ENCODE measurements around the gene FERMT1. TPM values are rescaled to one million over a fixed set of nuclear protein-coding genes. Genes with fewer than 3 reads are reported as not detected.
"Not testable (repeated sequence)": the region's sequence is repeated elsewhere in the genome, so short reads cannot be mapped to it uniquely, and the experiment has no call there.

The FERMT1 gene
- total RNA-seq, 2 experiments from 2014 or later: 0.12 to 0.14 TPM

DNA sequence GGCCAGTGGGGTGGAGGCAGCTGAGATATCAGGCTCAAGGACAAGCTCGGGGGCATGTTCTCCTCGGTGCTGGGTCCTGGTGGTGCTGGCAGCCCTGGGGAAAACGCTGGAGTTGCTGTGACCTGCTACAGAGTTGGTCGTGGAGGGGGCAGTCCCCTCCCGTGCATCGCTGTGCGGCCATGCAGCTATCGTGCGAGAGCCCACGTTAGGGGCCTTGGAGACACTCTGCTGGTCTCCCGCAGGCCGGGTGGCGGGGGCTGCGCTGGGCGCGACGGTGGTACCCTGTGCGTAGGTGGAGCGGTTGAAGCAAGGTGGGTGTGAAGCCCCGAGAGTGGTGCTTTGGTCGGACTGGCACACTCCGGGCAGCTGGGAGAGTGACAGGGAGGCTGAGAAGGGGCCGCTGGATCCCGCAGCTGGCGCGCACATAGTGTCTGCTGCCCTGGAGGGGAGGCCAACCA, 81.0 kb downstream of the FERMT1 start:
- DNase-seq: no peak
- intact Hi-C loops (cut with micrococcal nuclease): no loop called here
- no peaks in the 10 kb centered on the region for H3K27me3 Mint-ChIP-seq (ENCODE audit: low read depth)
- no peak overlapping the region for H3K4me3 Mint-ChIP-seq
- H3K27ac Mint-ChIP-seq: no peak overlapping the region
- H3K9me3 Mint-ChIP-seq: no peaks in the 10 kb centered on the region
- H3K36me3 Mint-ChIP-seq (ENCODE audit: low read depth): peaks cover 34% of the 10 kb centered on the region
- no peaks in the 10 kb centered on the region for H3K4me1 Mint-ChIP-seq (ENCODE audit: low read depth)
- CTCF ChIA-PET: interaction anchor here (0.5 to 1.4 kb wide), 2 partner anchors 35 to 392 kb away, joined by 3 to 4 read pairs; no protein-coding TSS in a partner anchor

DNA sequence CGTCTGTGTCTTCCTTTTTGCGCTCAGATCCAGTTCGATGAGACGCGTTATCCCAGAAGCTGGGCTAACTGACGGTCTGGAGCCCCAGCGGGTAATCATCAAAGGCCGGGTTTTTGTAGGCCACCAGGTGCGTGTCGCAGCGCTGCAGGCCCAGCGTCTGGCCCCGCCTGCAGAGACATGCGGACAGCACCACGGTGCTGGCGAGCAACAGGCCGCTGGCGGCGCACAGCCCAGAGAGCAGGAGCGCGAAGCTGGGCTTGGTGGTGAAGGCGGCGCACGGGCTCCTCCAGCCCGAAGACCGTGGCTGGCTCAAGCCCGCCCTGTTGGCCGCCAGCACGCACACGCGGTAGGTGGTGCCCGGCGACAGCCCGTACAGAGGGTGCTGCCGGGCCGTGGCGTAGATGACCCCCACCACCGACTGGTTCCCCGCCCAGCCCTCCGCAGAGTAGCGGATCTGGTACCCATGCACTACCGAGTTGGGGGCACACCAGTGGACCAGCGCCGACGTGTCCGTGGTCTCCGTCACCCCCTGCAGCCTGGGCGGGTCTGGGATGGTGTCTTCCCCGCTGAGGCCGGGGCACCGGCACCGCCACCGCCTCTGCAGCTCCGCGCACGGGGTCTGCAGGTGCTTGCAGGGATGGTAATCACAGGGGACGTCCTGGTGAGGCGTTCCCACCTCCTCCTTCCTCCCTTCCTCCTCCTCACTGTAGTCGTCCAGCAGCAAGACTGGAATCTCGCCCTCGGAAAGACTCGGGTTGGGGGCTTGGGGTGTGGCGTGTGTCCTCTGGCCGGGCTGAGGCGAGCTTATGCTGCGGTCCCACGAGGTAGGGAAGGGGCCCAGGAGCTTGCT, 81.6 kb downstream of the FERMT1 start:
- intact Hi-C loops (cut with micrococcal nuclease): no loop called here
- no peaks in the 10 kb centered on the region for H3K4me1 Mint-ChIP-seq (ENCODE audit: low read depth)
- H3K36me3 Mint-ChIP-seq (ENCODE audit: low read depth): peaks cover 37% of the 10 kb centered on the region
- H3K9me3 Mint-ChIP-seq: no peaks in the 10 kb centered on the region
- no peak overlapping the region for H3K27ac Mint-ChIP-seq
- no peak for DNase-seq
- H3K27me3 Mint-ChIP-seq (ENCODE audit: low read depth): no peaks in the 10 kb centered on the region
- CTCF ChIA-PET: no interaction called here
- H3K4me3 Mint-ChIP-seq: no peak overlapping the region

DNA sequence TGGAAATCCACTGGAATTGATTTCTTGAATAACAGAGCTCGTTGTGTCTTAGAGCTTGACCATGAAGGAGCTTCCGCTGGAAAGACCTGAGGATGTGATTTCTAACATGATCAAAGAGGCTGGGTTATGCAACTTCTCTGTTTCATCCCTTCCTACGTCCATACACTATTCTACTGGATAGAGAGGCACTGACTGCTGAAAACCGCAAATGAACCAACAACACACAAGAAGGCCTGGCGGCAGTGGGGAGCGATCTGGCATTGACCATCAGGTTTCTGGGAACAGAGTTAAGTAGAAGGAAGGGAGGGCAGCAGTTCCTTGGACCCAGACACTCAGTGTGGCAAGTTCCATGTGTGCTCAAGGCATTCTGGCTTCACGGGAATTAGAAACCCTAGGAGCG, 82.3 kb downstream of the FERMT1 start:
- Mint-ChIP-seq H3K4me1 (ENCODE audit: low read depth) (no peaks in the 10 kb centered on the region), H3K36me3 (ENCODE audit: low read depth) (peaks cover 37% of the 10 kb centered on the region), H3K9me3 (no peaks in the 10 kb centered on the region), H3K4me3 (no peak overlapping the region), H3K27me3 (ENCODE audit: low read depth) (no peaks in the 10 kb centered on the region), H3K27ac (no peak overlapping the region)
- CTCF ChIA-PET: no interaction called here
- DNase-seq: no peak
- intact Hi-C loops (cut with micrococcal nuclease): no loop called here

DNA sequence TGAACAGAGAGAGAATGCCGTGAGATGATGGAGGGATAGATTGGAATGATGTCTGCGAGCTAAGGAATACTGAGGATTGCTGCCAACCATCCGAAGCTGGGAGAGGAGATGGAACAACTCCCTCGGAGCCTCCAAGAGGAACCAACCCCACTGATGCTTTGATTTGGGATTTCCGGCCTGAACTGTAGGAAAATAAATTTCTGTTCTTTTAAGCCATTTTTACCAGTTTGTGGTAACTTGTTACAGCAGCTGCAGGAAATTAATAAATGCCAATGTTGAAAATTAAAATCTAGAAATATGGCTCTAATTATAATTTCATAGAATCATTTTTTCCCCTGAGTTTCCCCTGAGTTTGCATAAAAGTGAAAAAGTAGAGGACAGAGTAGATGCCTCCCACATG, 83.1 kb downstream of the FERMT1 start:
- H3K4me3 Mint-ChIP-seq: no peak overlapping the region
- H3K4me1 Mint-ChIP-seq (ENCODE audit: low read depth): no peaks in the 10 kb centered on the region
- intact Hi-C loops (cut with micrococcal nuclease): no loop called here
- H3K27me3 Mint-ChIP-seq (ENCODE audit: low read depth): no peaks in the 10 kb centered on the region
- DNase-seq: no peak
- H3K27ac Mint-ChIP-seq: no peak overlapping the region
- peaks cover 40% of the 10 kb centered on the region for H3K36me3 Mint-ChIP-seq (ENCODE audit: low read depth)
- no peaks in the 10 kb centered on the region for H3K9me3 Mint-ChIP-seq
- CTCF ChIA-PET: interaction anchor here (0.6 kb wide), 1 partner anchor 1344 kb away, joined by 3 read pairs; no protein-coding TSS in a partner anchor

DNA sequence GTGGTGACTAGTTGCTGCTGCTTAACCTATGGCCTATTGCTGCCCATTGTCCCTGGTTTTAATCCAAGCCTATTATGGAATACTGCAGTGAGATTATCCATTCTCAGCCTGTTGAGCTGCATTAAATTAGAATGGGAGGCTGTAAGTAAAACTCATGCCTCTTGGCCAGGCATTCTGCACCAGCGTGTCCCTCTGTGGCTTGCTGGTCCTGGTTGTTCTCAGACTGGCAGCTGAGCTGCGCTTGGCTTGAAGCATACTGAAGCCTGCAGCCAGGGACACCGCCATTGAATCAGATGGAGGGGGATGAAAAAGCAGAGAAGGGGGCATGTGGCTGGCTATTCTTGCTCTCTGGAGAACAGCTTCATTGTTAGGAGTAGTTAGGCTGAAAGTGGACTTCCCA, 84.6 kb downstream of the FERMT1 start:
- no peak for DNase-seq
- H3K27ac Mint-ChIP-seq: no peak overlapping the region
- no peaks in the 10 kb centered on the region for H3K27me3 Mint-ChIP-seq (ENCODE audit: low read depth)
- intact Hi-C loops (cut with micrococcal nuclease): no loop called here
- peaks cover 51% of the 10 kb centered on the region for H3K36me3 Mint-ChIP-seq (ENCODE audit: low read depth)
- no peaks in the 10 kb centered on the region for H3K9me3 Mint-ChIP-seq
- no peaks in the 10 kb centered on the region for H3K4me1 Mint-ChIP-seq (ENCODE audit: low read depth)
- CTCF ChIA-PET: no interaction called here
- H3K4me3 Mint-ChIP-seq: no peak overlapping the region

DNA sequence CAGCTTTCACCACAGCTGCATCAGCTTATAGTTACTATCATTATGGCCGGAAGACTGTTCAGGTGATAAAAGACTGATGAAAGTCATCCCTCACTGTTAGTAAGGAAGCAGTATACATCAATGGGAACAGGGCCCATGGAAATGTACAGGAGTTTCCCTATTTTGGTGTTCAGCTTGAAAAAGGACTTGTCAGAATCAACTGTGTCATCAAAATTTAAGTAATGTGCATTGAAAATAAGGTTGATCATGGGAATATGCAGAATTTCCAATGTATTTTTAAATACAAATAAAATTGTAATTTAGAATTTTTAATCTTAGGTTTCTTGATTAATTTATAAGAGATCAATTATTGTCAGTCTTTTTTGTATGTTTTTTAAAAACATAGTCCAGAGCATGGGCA, 85.7 kb downstream of the FERMT1 start:
- Mint-ChIP-seq H3K36me3 (ENCODE audit: low read depth) (peaks cover 51% of the 10 kb centered on the region), H3K27me3 (ENCODE audit: low read depth) (no peaks in the 10 kb centered on the region), H3K27ac (no peak overlapping the region), H3K4me3 (no peak overlapping the region), H3K9me3 (no peaks in the 10 kb centered on the region), H3K4me1 (ENCODE audit: low read depth) (no peaks in the 10 kb centered on the region)
- intact Hi-C loops (cut with micrococcal nuclease): no loop called here
- CTCF ChIA-PET: interaction anchor here (0.7 kb wide), 1 partner anchor 56 kb away, joined by 3 read pairs; no protein-coding TSS in a partner anchor
- DNase-seq: no peak

DNA sequence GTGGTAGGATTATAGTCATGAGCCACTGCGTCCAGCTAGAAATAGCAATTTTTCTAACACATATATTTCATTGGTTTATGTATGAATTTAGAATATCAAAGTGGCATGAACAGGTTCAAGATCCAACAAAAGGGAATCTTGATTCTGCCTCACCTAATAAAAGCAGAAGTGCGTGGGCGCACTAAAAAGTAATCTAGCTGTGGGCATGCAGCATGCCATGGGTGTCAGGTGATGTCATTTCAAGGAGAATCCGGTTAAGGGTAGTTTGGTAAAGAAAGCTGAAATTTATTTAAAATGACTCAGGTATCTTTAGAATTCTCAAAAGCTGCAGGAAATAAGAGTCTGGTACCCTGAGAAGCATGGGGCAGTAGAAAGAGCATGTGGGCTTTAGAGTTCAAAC, 86.6 kb downstream of the FERMT1 start:
- Mint-ChIP-seq H3K4me1 (ENCODE audit: low read depth) (peaks cover 1% of the 10 kb centered on the region), H3K9me3 (no peaks in the 10 kb centered on the region), H3K27ac (no peak overlapping the region), H3K27me3 (ENCODE audit: low read depth) (no peaks in the 10 kb centered on the region), H3K36me3 (ENCODE audit: low read depth) (peaks cover 48% of the 10 kb centered on the region), H3K4me3 (no peak overlapping the region)
- DNase-seq: no peak
- intact Hi-C loops (cut with micrococcal nuclease): no loop called here
- CTCF ChIA-PET: no interaction called here

DNA sequence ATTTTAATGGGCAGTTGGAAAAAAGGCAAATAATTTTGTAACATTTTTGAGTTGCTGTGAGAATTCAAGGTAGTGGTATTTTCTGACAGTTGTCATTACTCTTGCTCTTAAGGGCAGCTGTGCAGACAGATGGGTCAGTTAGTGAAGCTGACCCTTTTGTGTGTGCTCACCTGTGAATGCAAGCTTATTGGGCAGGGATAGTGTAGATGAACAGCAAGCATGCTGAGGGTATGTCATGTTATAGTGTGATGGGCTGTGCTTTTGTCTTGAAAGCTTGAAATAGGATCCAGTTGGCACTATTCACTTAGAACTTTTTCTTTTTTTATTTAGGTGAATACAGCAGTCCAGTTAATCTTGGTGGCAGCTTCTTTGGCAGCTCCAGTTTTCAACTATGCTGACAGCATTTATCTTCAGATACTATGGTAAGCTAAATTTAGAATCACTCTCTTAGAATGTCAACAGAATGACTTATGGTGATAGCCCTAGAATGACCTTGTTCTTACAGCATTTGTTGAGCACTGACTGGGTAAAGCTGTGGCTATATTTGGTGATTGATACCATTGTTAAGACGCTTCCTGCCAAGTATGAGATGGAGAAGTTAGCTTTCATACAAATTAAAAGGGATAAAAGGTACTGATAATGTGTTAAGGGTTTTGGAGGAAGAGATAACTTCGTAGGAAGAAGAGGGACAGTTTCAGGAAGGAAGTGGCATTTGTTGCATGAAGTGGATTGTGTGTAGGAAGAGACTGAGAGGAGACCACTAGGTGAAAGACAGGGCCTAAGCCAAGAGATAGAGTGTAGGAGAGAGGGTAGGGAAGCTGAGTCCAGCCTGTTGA, 88.5 kb downstream of the FERMT1 start:
- Mint-ChIP-seq H3K9me3 (no peaks in the 10 kb centered on the region), H3K27ac (no peak overlapping the region), H3K27me3 (ENCODE audit: low read depth) (no peaks in the 10 kb centered on the region), H3K4me1 (ENCODE audit: low read depth) (peaks cover 16% of the 10 kb centered on the region), H3K36me3 (ENCODE audit: low read depth) (peaks cover 39% of the 10 kb centered on the region), H3K4me3 (no peak overlapping the region)
- DNase-seq: no peak
- CTCF ChIA-PET: interaction anchor here (0.6 kb wide), 1 partner anchor 256 kb away, joined by 3 read pairs; no protein-coding TSS in a partner anchor
- intact Hi-C loops (cut with micrococcal nuclease): no loop called here

DNA sequence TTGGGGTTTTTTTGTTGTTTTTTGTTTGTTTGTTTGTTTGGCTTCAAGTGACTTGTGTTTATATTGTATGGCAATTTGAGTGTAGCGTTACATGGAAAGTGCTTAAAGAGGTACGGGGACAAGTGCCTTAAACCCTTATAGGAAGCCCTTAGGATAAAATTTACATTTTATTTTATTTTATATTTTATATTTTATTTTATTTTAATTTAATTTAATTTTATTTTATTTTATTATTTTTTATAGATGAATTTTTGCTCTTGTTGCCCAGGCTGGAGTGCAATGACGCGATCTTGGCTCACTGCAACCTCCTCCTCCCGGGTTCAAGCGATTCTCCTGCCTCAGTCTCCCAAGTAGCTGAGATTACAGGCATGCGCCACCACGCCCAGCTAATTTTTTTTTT, 89.9 kb downstream of the FERMT1 start:
- peaks cover 23% of the 10 kb centered on the region for H3K4me1 Mint-ChIP-seq (ENCODE audit: low read depth)
- H3K27me3 Mint-ChIP-seq (ENCODE audit: low read depth); CTCF ChIA-PET; DNase-seq; H3K27ac Mint-ChIP-seq; H3K9me3 Mint-ChIP-seq; intact Hi-C loops (cut with micrococcal nuclease); H3K4me3 Mint-ChIP-seq: not testable (repeated sequence)
- peaks cover 31% of the 10 kb centered on the region for H3K36me3 Mint-ChIP-seq (ENCODE audit: low read depth)

DNA sequence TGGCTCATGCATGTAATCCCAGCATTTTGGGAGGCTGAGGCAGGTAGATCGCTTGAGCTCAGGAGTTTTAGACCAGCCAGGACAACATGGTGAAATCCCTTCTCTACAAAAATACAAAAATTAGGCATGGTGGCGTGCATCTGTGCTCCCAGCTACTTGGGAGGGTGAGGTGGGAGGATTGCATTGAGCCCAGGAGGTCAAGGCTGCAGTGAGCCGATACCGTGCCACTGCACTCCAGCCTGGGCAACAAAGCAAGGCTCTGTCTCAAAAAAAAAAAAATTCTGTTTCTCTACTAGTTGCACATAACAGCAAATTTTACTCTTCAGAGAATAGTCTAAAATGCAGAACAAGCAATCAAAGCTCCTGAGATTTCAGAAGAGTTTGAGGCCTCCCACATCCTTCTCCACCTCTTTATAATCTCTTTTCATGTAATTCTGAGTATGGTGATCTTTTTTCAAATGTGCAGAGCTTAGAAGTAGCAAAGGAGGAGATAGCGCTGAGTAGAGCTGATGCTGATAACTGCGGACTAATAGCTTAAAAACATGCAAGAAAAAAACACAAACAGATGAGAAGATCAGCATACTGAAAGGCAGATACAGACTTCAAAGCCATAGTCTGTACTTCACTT, 92.3 kb downstream of the FERMT1 start:
- intact Hi-C loops (cut with micrococcal nuclease): no loop called here
- no peak overlapping the region for H3K4me3 Mint-ChIP-seq
- peaks cover 34% of the 10 kb centered on the region for H3K4me1 Mint-ChIP-seq (ENCODE audit: low read depth)
- H3K9me3 Mint-ChIP-seq: no peaks in the 10 kb centered on the region
- DNase-seq: no peak
- CTCF ChIA-PET: interaction anchor here (0.6 kb wide), 1 partner anchor 565 kb away, joined by 5 read pairs; no protein-coding TSS in a partner anchor
- peaks cover 29% of the 10 kb centered on the region for H3K36me3 Mint-ChIP-seq (ENCODE audit: low read depth)
- no peaks in the 10 kb centered on the region for H3K27me3 Mint-ChIP-seq (ENCODE audit: low read depth)
- H3K27ac Mint-ChIP-seq: no peak overlapping the region

DNA sequence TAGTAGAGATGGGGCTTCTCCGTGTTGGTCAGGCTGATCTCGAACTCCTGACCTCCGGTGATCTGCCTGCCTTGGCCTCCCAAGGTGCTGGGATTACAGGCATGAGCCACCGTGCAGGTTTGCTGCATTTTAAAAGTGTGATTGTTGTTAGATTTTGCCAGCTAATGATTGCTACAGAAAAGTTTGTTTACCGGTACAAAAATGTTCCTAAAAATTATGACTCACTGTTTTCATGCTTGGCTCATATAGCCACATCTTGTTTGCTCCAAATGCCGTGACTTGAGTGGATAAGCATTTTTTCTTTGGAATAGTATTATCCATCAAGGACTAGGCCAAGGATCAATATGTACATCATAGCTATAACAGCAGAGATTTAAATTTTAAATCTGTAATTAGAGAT, 93.3 kb downstream of the FERMT1 start:
- H3K4me1 Mint-ChIP-seq (ENCODE audit: low read depth): peaks cover 40% of the 10 kb centered on the region
- no peak overlapping the region for H3K4me3 Mint-ChIP-seq
- H3K36me3 Mint-ChIP-seq (ENCODE audit: low read depth): peaks cover 34% of the 10 kb centered on the region
- H3K27me3 Mint-ChIP-seq (ENCODE audit: low read depth): no peaks in the 10 kb centered on the region
- CTCF ChIA-PET: no interaction called here
- DNase-seq: no peak
- H3K9me3 Mint-ChIP-seq: peaks cover 1% of the 10 kb centered on the region
- no peak overlapping the region for H3K27ac Mint-ChIP-seq
- intact Hi-C loops (cut with micrococcal nuclease): no loop called here

DNA sequence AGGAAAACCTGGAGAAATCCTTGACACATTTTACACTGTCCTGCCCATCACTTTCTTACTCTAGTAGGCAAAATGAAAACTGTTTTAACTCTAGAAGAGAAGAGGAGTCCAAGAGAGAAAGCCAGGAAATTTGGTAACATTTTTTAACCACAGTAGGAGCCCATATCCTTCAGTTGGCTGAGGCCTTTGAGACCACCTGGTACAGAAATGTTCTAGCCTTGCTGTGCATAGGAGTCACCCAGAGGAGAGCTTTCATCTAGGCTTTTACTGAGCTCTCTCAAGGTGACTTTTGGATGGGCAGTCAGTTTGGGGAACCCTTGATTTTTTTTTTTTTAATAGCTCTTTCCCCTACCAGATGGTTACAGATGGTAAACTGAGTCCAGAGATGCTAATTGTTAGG, 94.0 kb downstream of the FERMT1 start:
- no peaks in the 10 kb centered on the region for H3K27me3 Mint-ChIP-seq (ENCODE audit: low read depth)
- DNase-seq: no peak
- H3K36me3 Mint-ChIP-seq (ENCODE audit: low read depth): peaks cover 35% of the 10 kb centered on the region
- H3K4me1 Mint-ChIP-seq (ENCODE audit: low read depth): peaks cover 40% of the 10 kb centered on the region
- CTCF ChIA-PET: no interaction called here
- no peak overlapping the region for H3K4me3 Mint-ChIP-seq
- H3K9me3 Mint-ChIP-seq: peaks cover 1% of the 10 kb centered on the region
- intact Hi-C loops (cut with micrococcal nuclease): no loop called here
- H3K27ac Mint-ChIP-seq: no peak overlapping the region
